Measurements from ENCODE around the gene SND1.
"Not testable (repeated sequence)": the region's sequence is repeated elsewhere in the genome, so short reads cannot be mapped to it uniquely, and the experiment has no call there.

Gene SND1

DNA sequence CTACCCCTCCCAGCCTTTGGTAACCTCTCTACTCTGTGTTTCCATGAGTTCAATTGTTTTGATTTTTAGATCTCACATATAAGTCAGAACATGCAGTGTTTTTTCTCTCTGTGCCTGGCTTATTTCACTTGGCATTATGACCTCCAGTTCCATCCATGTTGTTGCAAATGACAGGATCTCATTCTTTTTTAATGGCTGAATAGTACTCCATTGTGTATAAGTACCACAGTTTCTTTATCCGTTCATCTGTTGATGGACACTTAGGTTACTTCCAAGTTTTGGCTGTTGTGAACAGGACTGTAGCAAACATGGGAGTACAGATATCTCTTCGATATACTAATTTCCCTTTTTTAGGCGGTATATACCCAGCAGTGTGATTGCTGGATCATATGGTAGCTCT, 237.7 kb downstream of the SND1 start:
- DNase-seq (ENCODE audit: low spot score): no peak

DNA sequence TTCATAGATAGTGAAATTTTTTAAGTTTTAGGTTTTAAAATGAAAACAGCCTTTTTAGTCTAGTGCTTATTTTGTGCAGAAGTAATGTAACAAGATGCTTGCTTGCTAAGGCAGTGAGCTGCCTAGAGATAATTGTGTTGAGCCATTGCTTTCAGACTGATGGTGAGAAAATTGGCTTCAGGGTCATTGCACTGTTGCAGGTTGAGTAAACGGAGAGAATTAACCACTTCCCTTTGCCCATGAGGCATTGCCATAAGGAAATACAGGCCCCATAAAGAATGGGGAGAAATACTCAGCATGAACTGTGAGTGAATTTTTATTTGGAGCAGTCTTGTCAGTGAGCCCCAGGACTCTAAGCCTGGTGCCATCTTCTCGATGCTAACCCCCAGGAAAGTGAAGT, 238.7 kb downstream of the SND1 start:
- no peak for DNase-seq (ENCODE audit: low spot score)

DNA sequence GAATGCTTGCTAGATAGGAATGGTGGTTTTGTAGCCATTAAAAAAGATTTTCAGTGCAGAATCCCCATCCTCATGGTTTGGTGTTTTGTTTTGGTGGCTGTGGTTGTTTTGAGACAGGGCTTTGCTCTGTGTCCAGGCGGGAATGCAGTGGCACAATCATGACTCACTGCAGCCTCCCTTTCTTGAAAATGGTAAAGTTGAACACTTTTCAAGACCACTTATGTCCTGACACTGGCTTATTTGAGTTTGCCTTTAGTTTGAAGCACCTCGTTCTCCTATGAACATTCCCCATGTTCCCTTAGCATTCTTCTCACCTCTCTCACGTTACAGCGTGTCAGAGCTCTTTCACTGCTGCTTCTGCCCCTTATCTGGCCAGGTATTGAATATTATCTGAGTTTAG, 239.2 kb downstream of the SND1 start:
- no peak for DNase-seq (ENCODE audit: low spot score)

DNA sequence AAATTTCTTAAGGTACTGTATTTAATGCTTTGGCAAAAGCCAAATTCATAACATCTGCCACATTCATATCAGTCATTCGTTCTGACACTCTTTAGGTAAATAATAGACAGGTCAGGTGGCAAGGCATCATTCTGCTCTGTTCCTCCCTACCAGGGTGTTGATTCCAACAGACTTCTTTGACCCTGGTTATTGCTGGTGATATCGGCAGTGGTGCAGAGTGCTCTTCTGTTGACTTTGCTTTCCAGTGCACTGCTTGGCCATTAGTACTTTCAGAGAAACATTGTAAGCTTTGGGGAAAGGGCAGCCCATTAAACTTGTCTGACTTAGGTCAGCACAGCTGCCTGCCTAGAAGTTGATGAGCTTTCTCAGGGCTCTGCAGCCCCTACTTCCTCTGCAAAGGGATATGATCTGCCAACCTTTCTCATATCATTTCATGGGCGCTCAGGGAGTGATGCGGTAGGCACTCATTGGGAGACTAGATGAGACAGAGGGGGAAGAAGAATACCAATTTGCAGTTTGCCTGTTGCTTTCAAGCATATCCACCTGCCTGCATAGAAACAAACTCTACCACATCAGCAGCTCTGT, 240.0 kb downstream of the SND1 start:
- no peak for DNase-seq (ENCODE audit: low spot score)

DNA sequence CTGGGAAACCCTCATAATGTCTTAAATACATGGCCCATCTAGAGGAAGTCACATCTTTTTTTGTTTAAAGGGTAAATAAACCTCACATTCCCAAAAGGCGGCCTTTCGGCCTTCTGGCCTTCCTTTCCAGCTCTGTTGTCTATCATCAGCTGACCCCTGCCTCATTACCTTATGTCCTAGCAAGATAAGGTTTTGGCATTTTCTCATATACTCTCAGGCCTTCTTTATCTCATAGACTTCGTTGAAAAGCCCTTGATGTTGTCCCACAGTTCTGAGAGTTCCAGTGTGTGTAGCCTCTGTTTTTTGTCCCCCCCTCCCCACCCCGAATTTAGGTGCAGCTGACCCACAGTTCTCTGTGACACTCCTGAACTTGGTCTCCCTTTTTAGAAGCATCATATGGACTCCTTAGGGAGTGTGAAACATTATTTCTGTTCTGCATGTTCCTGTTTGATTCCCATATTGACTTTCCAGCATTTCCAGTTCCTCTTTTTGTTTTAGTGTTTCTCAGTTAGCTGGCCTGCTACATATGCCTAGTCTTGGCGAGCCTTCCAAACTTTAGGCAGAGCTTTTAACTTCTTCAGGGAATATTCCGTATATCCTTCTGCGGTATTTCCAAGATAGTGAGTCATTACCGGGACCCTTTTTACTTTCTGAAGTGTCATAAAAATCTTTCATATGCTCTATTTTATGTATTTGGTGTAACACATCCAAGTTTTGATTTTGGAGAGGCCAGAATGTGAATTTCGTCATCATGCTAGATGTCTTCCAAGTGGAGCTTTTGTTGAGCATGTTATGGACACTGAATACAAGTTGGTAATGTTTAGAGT, 240.7 kb downstream of the SND1 start:
- DNase-seq (ENCODE audit: low spot score): no peak

DNA sequence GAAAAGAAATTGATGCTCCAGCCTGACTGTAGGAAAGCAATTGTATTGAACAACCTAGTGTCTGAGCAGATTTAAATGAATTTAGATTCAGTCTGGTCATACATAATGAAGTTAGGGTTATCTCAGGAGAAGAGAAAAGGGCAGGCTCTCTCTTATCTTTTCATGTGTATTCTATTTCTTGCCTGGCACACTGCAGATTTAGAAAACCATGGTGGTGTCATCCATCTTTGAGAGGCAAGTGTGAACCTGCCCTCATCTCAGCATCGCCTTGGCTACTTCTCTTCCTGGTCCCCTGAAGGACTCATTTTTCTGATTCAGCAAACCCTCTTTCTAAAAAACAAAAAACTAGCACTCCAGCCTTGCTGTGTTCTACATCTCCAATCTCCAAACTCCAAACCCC, 241.6 kb downstream of the SND1 start:
- DNase-seq (ENCODE audit: low spot score): no peak

DNA sequence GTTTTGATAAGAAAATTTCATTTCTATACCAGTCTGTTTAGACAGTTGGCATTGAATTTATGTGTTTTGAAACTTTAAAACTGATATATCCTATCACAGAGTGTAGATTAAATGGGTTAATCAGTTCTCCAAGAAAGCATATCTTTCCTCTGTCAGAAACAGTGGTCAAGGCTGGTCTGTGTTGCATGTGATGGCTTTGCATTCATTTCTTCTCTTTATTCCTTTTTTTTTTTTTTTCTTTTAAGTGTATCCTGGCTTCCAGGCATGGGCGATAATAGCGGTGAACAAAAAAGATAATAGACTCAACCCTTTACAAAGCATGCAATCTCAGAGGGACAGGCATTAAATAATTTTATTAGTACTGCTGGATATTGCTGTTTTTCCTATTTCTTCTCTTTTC, 242.6 kb downstream of the SND1 start:
- no peak for DNase-seq (ENCODE audit: low spot score)

DNA sequence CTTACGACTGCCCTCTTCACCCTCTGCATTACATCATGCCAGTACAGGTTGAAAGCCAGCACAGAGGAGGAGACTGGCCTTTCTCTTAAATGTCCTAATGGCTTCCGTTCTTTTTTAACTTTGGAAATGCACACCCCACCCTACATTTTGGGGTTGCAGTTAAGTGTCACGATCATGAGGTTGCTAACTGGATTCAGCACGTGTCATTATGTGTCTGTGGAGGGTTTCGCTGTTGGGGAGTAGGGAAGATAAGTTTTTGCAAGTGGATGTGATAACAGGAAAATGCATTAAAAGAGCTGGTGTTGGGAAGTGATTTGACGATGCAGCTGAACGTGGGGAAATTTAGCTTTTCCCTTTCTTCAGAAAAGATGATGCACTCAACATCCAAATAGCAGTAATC, 243.4 kb downstream of the SND1 start:
- no peak for DNase-seq (ENCODE audit: low spot score)

DNA sequence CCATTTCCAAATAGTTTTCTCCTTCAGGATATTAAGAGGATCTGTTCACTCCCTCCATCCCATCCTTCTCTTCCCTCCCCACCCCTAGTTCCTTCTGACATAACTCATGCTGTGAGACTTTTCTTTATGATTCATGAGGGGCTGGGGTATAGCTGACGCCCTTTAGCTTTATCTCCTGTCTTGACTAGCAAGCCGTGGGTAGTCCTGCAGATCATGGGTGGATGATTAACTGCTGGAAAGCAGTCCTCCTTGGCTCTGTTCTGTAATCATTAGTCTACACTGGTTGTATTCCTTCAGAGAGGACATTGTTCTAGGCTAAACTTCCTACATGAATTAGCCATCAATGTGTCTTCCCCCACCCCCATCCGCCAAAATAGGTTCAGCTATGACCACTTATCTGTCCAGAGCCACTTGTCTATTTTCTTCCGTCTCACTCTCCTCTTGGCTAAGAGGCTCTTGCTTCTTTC, 243.9 kb downstream of the SND1 start:
- no peak for DNase-seq (ENCODE audit: low spot score)

DNA sequence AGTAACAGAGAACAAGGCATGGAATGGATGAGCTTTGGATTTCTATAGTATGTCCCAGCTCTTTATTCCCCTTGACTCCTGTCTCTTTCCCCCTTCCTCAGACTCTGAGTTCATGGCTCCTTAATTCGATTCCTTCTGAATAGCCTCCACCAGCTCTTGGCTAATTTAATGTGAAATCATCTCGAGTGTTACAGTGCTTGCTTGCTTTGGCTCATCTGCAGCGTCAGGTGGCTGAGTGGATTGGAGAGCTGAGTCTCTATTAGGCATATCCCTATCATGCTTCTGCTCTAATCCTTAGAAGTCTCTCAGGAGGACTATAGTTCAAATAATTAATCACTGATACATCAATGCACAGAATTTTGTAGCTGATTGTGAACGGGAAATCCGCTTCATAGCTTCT, 244.7 kb downstream of the SND1 start:
- no peak for DNase-seq (ENCODE audit: low spot score)

DNA sequence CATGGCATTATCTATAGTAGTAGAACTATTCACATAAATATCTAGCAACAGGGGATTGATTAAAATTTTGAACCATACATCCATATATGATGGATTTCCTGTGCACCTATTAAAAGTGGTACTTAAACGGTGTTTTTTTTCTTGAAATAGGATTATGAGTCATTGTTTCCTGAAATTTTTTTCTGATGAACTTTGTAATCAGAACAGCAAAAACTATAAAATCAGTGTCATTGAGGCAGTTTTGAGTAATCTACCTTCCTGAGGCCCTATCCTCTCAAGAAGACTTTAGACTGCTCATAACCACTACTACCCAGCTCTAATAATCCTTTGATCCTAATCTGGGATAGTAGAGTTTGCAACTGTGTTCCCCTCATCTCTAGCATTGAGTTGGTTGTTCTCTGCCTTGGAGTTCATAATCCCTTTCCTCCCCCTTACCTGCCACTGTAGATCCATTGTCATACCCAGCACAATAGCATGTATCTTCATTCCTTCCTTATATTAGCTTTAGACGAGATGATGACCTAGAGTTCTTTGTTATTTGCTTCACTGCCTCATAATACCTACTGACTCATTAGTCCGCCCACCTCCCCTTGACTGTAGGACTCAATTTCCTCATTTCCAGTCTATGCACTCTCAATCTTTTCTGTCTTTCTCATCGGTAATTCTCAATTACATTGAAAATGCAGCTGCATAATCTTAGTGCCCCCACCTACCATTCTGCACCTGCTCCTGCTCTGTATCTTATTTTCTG, 245.9 kb downstream of the SND1 start:
- DNase-seq (ENCODE audit: low spot score): no peak

DNA sequence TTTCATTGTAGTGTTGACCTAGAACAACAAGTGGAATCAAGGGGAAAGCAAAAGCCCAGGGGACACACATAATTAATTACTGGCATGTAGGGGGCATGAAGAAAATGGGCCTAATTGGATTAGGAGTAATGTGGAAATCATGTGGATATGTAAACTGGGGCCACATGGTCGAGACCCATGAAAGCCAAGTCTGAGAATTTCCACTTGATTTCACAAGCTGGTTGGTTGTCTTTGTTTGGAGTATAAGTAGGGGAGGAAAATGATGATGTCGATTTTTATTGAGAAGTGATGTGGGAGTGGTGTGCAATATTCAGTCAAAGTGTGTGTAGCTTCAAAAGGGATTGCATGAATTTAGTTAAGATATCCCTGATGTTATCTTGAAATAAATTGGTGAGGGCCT, 247.4 kb downstream of the SND1 start:
- no peak for DNase-seq (ENCODE audit: low spot score)

DNA sequence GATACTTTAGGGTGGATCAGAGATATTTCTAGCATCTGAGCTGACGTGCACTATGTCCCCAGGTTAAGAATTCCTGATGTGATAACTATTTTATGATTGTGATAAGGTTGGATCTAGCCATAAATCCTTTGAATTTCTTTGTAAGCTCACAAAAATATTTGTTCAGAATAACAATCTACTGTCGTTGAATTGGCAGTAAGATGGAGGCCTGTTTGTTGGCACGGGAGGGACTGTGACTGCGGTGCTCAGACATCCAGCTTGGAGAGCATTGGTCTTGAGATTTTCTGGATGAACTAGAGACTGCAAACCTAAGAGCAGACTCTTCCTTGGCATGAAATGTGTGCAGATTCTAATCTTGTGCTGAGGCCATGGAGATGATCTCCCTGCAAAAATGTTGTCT, 248.1 kb downstream of the SND1 start:
- DNase-seq (ENCODE audit: low spot score): no peak

DNA sequence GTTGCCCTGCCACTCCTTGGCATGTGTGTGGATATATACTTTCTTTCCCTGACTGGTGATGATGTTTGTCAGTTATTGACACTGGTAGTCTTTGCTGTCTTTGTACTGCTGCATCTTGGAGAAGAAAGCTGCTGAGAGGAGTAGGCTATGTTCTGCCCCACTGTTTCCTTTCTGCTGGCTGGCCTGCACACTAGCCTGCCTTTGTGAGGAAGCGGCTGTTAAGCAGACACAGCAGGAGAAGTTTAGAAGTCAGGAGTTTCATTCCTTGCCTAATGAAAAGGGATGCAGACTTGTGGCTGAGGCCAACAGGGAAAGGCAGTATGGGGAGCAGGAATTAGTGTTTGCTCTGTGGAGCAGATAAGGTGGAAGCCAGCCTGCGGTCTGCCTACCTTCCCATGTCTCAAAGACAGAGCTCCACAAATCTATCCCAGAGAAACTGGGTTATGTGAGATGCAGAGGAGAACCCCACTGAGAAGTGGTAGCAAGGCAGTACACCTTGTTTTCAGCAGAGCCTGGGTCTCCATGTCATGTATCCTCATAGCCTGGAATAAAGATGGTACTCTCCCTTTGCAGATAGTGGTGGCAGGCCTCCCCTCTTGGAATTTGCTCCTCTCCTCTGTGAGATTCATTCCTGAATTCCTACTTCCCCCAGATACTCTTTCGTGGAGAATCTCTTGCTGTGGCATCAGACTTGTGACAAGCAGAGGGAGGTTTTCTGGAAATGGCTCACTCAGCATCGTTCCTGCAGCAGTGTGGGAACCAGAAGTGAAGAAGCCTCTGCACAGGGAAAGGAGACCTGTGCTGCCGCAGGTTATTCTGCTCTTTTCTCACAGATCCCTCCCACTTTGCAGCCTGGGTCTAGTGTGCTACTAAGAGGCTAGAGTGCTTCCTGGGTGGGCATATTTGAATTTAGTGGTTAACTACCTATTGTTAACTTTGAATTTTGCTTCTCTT, 249.0 kb downstream of the SND1 start:
- no peak for DNase-seq (ENCODE audit: low spot score)

DNA sequence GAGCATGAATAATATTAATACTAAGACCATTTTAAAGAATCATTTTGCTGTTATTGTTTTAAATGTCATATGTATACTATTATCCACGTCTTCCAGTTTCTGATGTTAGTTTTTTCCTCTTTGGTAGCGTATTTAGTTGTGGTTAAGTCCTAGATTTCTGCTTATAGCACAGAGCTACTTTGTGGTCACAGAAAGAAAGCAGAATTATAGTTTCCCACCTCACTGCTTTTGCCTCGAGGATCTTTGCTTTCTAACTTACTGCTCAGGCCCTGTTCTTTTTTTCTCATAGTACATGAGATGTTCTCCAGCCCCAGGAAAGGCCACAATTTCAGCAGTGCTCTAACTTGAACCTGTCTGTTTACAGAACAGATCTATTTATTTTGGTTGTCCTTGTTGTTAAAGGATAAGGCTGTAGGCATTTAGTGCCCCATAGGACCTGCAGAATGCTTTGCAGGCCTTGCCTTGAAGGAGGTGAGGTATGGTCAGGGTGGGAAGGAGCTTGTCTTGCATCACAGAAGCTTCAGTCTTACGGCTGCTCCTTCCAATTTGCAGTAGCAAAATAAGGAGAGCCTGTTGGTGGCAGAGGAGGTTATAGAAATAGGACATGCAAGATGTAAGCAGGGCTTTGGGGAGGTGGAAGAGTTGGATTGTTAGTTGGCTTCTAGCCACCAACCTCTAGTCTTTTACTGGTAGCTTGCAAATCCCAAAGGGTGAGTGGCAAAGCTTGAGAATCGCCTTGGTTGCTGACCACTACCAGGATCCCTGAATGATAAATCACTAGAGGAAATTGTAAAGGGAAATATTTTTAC, 250.1 kb downstream of the SND1 start:
- no peak for DNase-seq (ENCODE audit: low spot score)

DNA sequence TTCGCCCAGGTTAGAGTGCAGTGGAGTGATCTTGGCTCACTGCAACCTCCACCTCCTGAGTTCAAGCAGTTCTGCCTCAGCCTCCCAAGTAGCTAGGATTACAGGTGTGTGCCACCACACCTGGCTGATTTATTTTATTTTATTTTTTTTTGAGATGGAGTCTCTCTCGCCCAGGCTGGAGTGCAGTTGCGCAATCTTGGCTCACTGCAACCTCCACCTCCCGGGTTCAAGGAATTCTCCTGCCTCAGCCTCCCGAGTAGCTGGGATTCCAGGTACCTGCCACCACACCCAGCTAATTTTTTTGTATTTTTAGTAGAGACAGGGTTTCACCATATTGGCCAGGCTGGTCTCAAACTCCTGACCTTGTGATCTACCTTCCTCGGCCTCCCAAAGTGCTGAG, 250.8 kb downstream of the SND1 start:
- not testable (repeated sequence) for DNase-seq (ENCODE audit: low spot score)

DNA sequence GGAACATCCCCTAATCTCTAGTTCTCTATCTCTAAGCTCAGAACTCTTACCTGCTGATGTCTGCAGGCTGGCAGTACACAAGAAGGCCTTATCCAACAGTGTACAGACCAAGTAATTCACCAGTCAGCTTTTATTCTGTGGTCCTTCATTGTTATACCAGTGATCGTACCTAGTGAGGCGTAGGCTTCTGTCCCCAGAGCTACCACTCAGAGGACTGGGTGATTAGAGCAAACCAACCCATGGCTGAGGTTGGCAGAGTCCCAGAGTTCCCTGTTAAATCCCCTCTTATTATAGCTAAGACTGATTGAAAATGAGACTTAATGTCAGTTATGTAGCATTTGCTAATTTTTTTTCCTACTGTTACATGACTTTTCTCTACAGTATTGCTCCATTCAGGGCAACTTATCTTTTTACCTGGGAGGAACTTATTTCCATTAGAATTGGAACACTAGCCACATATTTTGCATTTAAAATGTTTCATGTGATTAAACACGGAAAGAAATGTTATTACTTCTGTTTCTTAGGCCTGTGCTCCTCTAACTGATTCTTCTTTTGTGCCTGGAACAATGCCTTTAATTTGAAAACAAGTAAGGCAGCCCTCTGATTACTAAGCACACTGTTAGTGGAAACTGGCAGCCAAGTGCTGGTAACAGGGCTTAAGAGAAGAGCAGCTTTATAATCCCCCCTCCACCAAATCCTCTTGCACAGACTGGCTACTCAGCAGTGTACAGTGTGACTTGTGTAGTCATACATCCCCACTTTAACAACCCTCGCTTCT, 252.1 kb downstream of the SND1 start:
- no peak for DNase-seq (ENCODE audit: low spot score)

DNA sequence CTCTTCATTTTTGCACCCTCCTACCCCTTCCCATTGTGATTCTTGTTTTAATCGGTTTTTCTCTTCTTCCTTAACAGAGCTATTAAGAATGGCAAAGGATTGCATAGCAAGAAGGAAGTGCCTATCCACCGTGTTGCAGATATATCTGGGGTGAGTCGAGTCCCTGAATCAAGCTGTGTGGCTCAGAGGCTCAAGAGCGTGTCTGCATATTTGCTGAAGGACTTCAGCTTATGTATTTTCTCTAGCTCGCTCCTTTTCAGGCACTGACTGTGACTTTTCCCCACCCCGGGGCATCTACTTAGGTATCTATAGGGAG, 252.6 kb downstream of the SND1 start:
- no peak for DNase-seq (ENCODE audit: low spot score)

DNA sequence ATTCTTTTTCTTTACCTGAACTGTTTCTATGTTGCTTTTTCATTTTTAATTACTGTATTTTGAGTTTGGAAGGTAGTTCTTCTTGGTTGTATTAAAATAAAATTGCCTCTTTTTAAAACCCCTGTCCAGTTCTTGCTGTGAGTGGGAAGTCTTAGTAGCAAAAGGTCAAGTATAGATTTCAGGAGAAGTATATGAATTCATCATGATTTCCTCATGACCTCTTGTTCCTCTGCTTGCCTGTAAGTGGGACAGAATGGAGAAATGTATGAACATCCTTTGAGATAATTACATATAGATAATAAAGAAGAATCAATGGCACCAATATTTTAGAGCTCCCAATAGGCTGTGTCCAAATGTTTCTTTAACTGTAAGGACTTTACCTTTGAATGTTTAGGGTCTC, 253.0 kb downstream of the SND1 start:
- no peak for DNase-seq (ENCODE audit: low spot score)

DNA sequence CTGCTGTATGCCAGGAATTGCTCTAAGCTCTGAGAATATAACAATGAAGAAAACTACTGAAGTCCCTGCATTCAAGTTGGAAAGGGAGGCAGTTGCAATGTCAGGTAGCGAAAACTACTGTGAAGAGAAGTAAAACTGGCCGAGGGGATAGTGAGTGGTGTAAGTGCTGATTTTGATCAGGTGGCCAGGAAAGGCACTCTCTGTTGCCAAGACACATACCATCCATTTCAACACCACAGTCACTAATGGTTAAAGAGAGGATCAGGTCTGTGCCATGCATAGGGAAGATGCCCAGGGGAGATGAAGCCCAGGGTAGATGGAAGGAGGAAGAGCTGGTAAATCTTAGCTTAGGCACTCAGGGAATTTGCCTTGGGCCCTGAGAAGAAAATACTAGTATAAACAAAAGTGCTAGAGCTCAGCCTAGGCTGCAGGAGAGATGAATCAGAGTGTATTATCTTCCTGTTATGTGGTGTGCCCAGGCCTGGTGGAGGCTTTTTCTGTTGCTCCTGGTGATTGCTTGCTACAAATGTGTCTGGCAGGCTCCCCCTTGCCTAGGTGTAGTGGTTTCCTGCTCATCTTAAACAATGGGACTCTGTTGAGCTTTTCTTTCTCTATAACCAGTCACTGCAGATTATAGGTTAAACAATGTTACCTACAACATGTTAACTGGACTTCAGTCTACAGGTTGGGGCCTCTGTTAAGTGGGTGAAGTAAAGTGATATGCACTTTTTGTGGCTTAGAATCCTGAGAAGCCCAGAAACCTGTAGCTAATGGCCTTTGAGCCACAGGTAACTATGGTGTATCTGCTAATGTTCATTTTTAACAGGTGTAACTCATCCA, 253.7 kb downstream of the SND1 start:
- DNase-seq (ENCODE audit: low spot score): no peak
